Gastroesophageal sphincter (tissue), 3 donors: Measurements from ENCODE around the gene OGFOD3.

Experiments
- CTCF ChIP-seq, 4 experiments: fragments of 200-600 bp in 2 of 4; fragments of 450-650 bp in 2 of 4; sonication (generic) in 1 of 4; IDR thresholded peaks; one replicate each; pipeline ENCODE4 v1.5.1; 2017 to 2019; ENCODE audit warnings: antibody characterized with exemption in 4 of 4, mild to moderate bottlenecking in 2 of 4, moderate library complexity in 2 of 4
- EP300 ChIP-seq: sonication (generic); formaldehyde crosslinking; IDR thresholded peaks from one replicate; pipeline ENCODE4 v1.6.1; 2017; ENCODE audit warnings: antibody characterized with exemption, mild to moderate bottlenecking
- POLR2A ChIP-seq, 2 donors: fragments of 450-650 bp; IDR thresholded peaks; one replicate each; pipeline ENCODE4 v1.6.1; 2017; ENCODE audit warnings: antibody characterized with exemption in 2 of 2, mild to moderate bottlenecking in 2 of 2, moderate library complexity in 1 of 2
- POLR2AphosphoS5 ChIP-seq: sonication (generic); formaldehyde crosslinking; IDR thresholded peaks from one replicate; pipeline ENCODE4 v1.6.1; 2017; ENCODE audit warnings: antibody characterized with exemption

GRCh38 chr17:82400830-82401229, 17.6 kb downstream of the OGFOD3 start:
- TF ChIP-seq CTCF (IDR thresholded peaks at IDR 0.05): no peak
- TF ChIP-seq POLR2A (IDR thresholded peaks at IDR 0.05): no peak
- TF ChIP-seq POLR2AphosphoS5: no peak
- no peak for TF ChIP-seq EP300
